A549 (cell line): ENCODE measurements around the gene CSMD2. TPM values are rescaled to one million over a fixed set of nuclear protein-coding genes. Genes with fewer than 3 reads are reported as not detected.

Experiments used
- ATAC-seq, 2 experiments: fragments of 200-7000 bp in 1 of 2; fragments of >200 bp in 1 of 2; cut with Nextera tagmentation in 1 of 2; cut with Tn5 transposase in 1 of 2; 3 replicates each; pipeline versions ENCODE4 v1.8.0 to v1.9.1; 2018 to 2020; ENCODE audit warnings: mild to moderate bottlenecking in 1 of 2, moderate library complexity in 1 of 2
- CTCF ChIA-PET: fragments of 300-600 bp; sonication (Branson Sonifier 250); formaldehyde crosslinking; extraction: SDS; loops from one replicate; lab custom pipeline; 2021; ENCODE audit warnings: antibody characterized with exemption, inconsistent platforms; lab: Yijun Ruan, JAX
- POLR2A ChIA-PET: fragments of 350-600 bp; formaldehyde crosslinking; extraction: SDS; loops from one replicate; lab custom pipeline; 2021; ENCODE audit warnings: antibody characterized with exemption, inconsistent platforms; lab: Yijun Ruan, JAX
- DNase-seq, 2 experiments: peaks; one replicate each; pipeline versions ENCODE4 v3.0.0 to v3.0.0-alpha.2; 2011 to 2016; ENCODE audit warnings: low read depth in 1 of 2, low spot score in 1 of 2
- FAIRE-seq: peaks from 2 replicates; lab custom pipeline; 2011; peaks lifted over from hg19 to GRCh38; lab: Jason Lieb, UNC
- H3K27ac ChIP-seq, 2 experiments: fragments of >200 bp; sonication (Bioruptor Twin); formaldehyde crosslinking; 3 replicates each; pipeline ENCODE4 v1.5.1; 2016 to 2017
- H3K4me1 ChIP-seq: fragments of >200 bp; sonication (Bioruptor Twin); formaldehyde crosslinking; 3 replicates; pipeline ENCODE4 v1.6.1; 2016
- H3K4me2 ChIP-seq: fragments of >200 bp; sonication (Bioruptor Twin); formaldehyde crosslinking; 3 replicates; pipeline ENCODE4 v1.6.1; 2016
- H3K4me3 ChIP-seq: fragments of >200 bp; sonication (Bioruptor Twin); formaldehyde crosslinking; 3 replicates; pipeline ENCODE4 v1.5.1; 2016
- H3K9me3 ChIP-seq: fragments of >200 bp; sonication (Bioruptor Twin); formaldehyde crosslinking; 3 replicates; pipeline ENCODE4 v1.6.1; 2016
- CBX2 ChIP-seq: fragments of 200-600 bp; sonication (generic); IDR thresholded peaks from 2 replicates; pipeline ENCODE4 v1.6.1; 2016; ENCODE audit warnings: low read depth, mild to moderate bottlenecking, borderline replicate concordance
- CBX8 ChIP-seq: fragments of 200-600 bp; sonication (generic); IDR thresholded peaks from 2 replicates; pipeline ENCODE4 v1.6.1; 2016
- CHD2 ChIP-seq: fragments of 150-350 bp; IDR thresholded peaks from 2 replicates; pipeline ENCODE4 v1.6.1; 2014; ENCODE audit warnings: low read length; ENCODE audit not compliant: partially characterized antibody
- CHD4 ChIP-seq: fragments of 200-600 bp; sonication (generic); IDR thresholded peaks from 2 replicates; pipeline ENCODE4 v1.6.1; 2016; ENCODE audit warnings: antibody characterized with exemption, mild to moderate bottlenecking, borderline replicate concordance
- EHF ChIP-seq: fragments of 250-450 bp; sonication (Bioruptor Pico); IDR thresholded peaks from 2 replicates; pipeline ENCODE4 v1.5.0; 2020; ENCODE audit warnings: mild to moderate bottlenecking
- EP300 ChIP-seq, 2 experiments: fragments of >200 bp; sonication (Bioruptor Twin); formaldehyde crosslinking; IDR thresholded peaks; 2 replicates in 1 of 2; 3 replicates in 1 of 2; pipeline ENCODE4 v1.6.1; 2016 to 2017
- FOSL2 ChIP-seq, 2 experiments: fragments of 450-650 bp in 1 of 2; fragments of >200 bp in 1 of 2; sonication (Bioruptor Twin) in 1 of 2; formaldehyde crosslinking; IDR thresholded peaks; 2 replicates each; pipeline versions ENCODE4 v1.5.0 to v1.6.1; 2016 to 2020; ENCODE audit warnings: mild to moderate bottlenecking in 1 of 2, moderate library complexity in 1 of 2
- HDAC2 ChIP-seq: fragments of 200-600 bp; sonication (generic); IDR thresholded peaks from 2 replicates; pipeline ENCODE4 v1.6.1; 2016
- HOXB13 ChIP-seq: fragments of 250-450 bp; sonication (Bioruptor Pico); IDR thresholded peaks from 2 replicates; pipeline ENCODE4 v1.5.0; 2020; ENCODE audit warnings: low read depth, mild to moderate bottlenecking, moderate library complexity
- JUN ChIP-seq, 2 experiments: fragments of >200 bp; sonication (Bioruptor Twin); formaldehyde crosslinking; IDR thresholded peaks; 2 replicates in 1 of 2; 3 replicates in 1 of 2; pipeline ENCODE4 v1.6.1; 2016 to 2017
- KDM1A ChIP-seq: fragments of 200-600 bp; sonication (generic); IDR thresholded peaks from 2 replicates; pipeline ENCODE4 v1.6.1; 2016; ENCODE audit warnings: low read depth, mild to moderate bottlenecking
- MAZ ChIP-seq: fragments of 150-350 bp; IDR thresholded peaks from 2 replicates; pipeline ENCODE4 v1.6.1; 2014; ENCODE audit warnings: antibody characterized with exemption, low read depth, low read length, borderline replicate concordance
- MYC ChIP-seq: IDR thresholded peaks from 2 replicates; pipeline ENCODE4 v1.6.1; 2012; ENCODE audit warnings: mild to moderate bottlenecking, inconsistent platforms, low read length, improper control_type of control experiment, borderline replicate concordance
- NFE2L2 ChIP-seq: fragments of 150-350 bp; conservative IDR thresholded peaks from 2 replicates; pipeline ENCODE4 v1.6.1; 2014; ENCODE audit warnings: low read length
- NPAS2 ChIP-seq: fragments of 250-450 bp; sonication (Bioruptor Pico); IDR thresholded peaks from 2 replicates; pipeline ENCODE4 v1.8.0; 2022; ENCODE audit warnings: mild to moderate bottlenecking, moderate library complexity, borderline replicate concordance
- RAD21 ChIP-seq, 2 experiments: fragments of >200 bp in 1 of 2; sonication (Bioruptor Twin) in 1 of 2; formaldehyde crosslinking in 1 of 2; IDR thresholded peaks in 1 of 2; conservative IDR thresholded peaks in 1 of 2; 2 replicates in 1 of 2; 3 replicates in 1 of 2; pipeline ENCODE4 v1.6.1; 2012 to 2018; ENCODE audit warnings: inconsistent platforms in 1 of 2
- REST ChIP-seq: fragments of 200-600 bp; sonication (generic); IDR thresholded peaks from 2 replicates; pipeline ENCODE4 v1.6.1; 2016; ENCODE audit warnings: antibody characterized with exemption, mild to moderate bottlenecking, moderate library complexity
- RNF2 ChIP-seq: fragments of 200-600 bp; sonication (generic); IDR thresholded peaks from 2 replicates; pipeline ENCODE4 v1.6.1; 2016; ENCODE audit warnings: low read depth, mild to moderate bottlenecking, antibody characterized with exemption, moderate library complexity, borderline replicate concordance
- TP53 ChIP-seq: fragments of 250-450 bp; sonication (Bioruptor Pico); IDR thresholded peaks from 2 replicates; pipeline ENCODE4 v1.5.0; 2021; ENCODE audit warnings: mild to moderate bottlenecking, moderate library complexity
- USF2 ChIP-seq: fragments of 450-650 bp; IDR thresholded peaks from 2 replicates; pipeline ENCODE4 v1.6.1; 2014; ENCODE audit warnings: antibody characterized with exemption
- ZC3H11A ChIP-seq: fragments of 450-650 bp; IDR thresholded peaks from 2 replicates; pipeline ENCODE4 v1.6.1; 2014; ENCODE audit warnings: antibody characterized with exemption, mild to moderate bottlenecking
- ZNF302 ChIP-seq: fragments of 250-450 bp; sonication (Bioruptor Pico); IDR thresholded peaks from 2 replicates; pipeline ENCODE4 v1.9.0; 2021; ENCODE audit warnings: inconsistent platforms, mild to moderate bottlenecking, moderate library complexity
- WGBS: methylation state at CpG from one replicate; pipeline ENCODE4 v1.1.6; 2017; ENCODE audit errors: missing lambda C conversion rate; 5-methylcytosine and 5-hydroxymethylcytosine counted together
- polyA plus RNA-seq, 4 experiments: library from polyadenylated mRNA; depleted of rRNA in 3 of 4; stranded (reverse); fragments of >200 nt; fragmentation: RNase III in 1 of 4; extraction: RNeasy Plus Mini Kit Qiagen cat#74134 plus additional on column Dnase treatment in 1 of 4; gene quantifications; 2 replicates in 3 of 4; 3 replicates in 1 of 4; pipeline ENCODE4 v1.2.3, GENCODE V29; 2011 to 2017

Gene CSMD2
- polyA plus RNA-seq, 2 of the 4 experiments (the other 2 are of a cell fraction) = not detected

- no peak for TF ChIP-seq USF2
- no peak for TF ChIP-seq RAD21 (conservative IDR thresholded peaks at IDR 0.05 in 1 of 2, IDR thresholded peaks at IDR 0.05 in 1 of 2)
- TF ChIP-seq KDM1A = no peak
- TF ChIP-seq ZNF302 = no peak
- TF ChIP-seq NPAS2 (CRISPR knock-in tag) = no peak
- TF ChIP-seq MAZ = no peak
- no peak for TF ChIP-seq CBX8
- no peak for TF ChIP-seq CHD4
- no peaks in the 10 kb centered on the region for H3K9me3 ChIP-seq
- ChIA-PET CTCF (no interaction called here), POLR2A (no interaction called here)
- FAIRE-seq (no peak), DNase-seq (no peak), ATAC-seq (no peak)
- no peak within 1 kb of the TSS for H3K4me3 ChIP-seq
- no peak within 1 kb of the TSS for H3K27ac ChIP-seq
- no peaks in the 10 kb centered on the region for H3K4me1 ChIP-seq
- no peak within 1 kb of the TSS for H3K4me2 ChIP-seq
- 0% methylated on average over 3 of the region's 3 CpGs for WGBS
Measured at GRCh38 chr1:33863779-33864178, 301.3 kb downstream of the CSMD2 start, which contains the start of gene HMGB4. TSS of gene HMGB4 (plus strand) at chr1:33864079. CDS start at chr1:33864192, 113 bp downstream.

DNA sequence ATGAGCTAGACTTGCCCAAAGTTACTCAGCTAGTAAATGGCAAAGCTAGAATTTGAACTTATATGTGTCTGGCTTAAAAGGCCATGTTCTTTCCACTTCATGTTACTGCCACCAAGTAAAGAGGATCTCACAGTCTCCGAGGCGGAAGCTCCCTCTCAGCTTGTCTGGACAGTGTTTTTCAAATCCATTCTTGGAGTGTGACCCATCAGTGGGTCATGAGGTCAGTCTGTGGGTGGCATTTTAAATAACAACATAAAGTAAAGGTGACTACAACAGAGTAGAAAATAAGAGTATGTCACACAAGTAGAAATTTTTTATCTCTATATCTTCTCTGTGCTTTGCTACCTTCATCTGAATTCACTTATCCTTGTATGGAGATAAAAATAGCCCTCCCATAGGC lies 304.4 kb downstream of the CSMD2 start:
- WGBS = 0% methylated on average over 2 of the region's 2 CpGs
- no peak overlapping the region for H3K27ac ChIP-seq
- no peak overlapping the region for H3K4me2 ChIP-seq
- TF ChIP-seq HDAC2 (no peak), CBX2 (no peak), TP53 (no peak), KDM1A (no peak), HOXB13 (CRISPR knock-in tag) (no peak)
- TF ChIP-seq, all 56 proteins: peak for 0
- Histone ChIP-seq H3K4me1 (no peaks in the 10 kb centered on the region), H3K4me3 (no peak overlapping the region), H3K9me3 (no peaks in the 10 kb centered on the region)
- FAIRE-seq (no peak), DNase-seq (no peak), ATAC-seq (no peak)
- POLR2A ChIA-PET = no interaction called here
- CTCF ChIA-PET = no interaction called here

- POLR2A ChIA-PET = no interaction called here
- ATAC-seq = no peak
- no peak for FAIRE-seq
- Histone ChIP-seq H3K4me1 (no peaks in the 10 kb centered on the region), H3K4me3 (no peak overlapping the region), H3K9me3 (no peaks in the 10 kb centered on the region), H3K4me2 (no peak overlapping the region), H3K27ac (no peak overlapping the region)
- 3% methylated on average over 5 of the region's 5 CpGs for WGBS
- DNase-seq = no peak
- TF ChIP-seq CHD2 = no peak
- peak; percentile 49; the same call in 1 of the 2 replicates for TF ChIP-seq REST
- CTCF ChIA-PET = interaction anchor here (1.3 kb wide), 1 partner anchor 8 kb away, joined by 3 read pairs; no protein-coding TSS in a partner anchor
Measured at GRCh38 chr1:33854091-33854490, 310.9 kb downstream of the CSMD2 start.

- no peak overlapping the region for H3K4me3 ChIP-seq
- no peaks in the 10 kb centered on the region for H3K9me3 ChIP-seq
- WGBS = no CpG with 5 or more reads among the region's 1 CpG
- ATAC-seq (no peak), FAIRE-seq (no peak), DNase-seq (no peak)
- no peak overlapping the region for H3K27ac ChIP-seq
- ChIA-PET POLR2A (no interaction called here), CTCF (no interaction called here)
- no peak overlapping the region for H3K4me2 ChIP-seq
- H3K4me1 ChIP-seq = no peaks in the 10 kb centered on the region
- no peak for TF ChIP-seq EP300 (IDR thresholded peaks at IDR 0.05)
- no peak for TF ChIP-seq NFE2L2
- TF ChIP-seq FOSL2 (IDR thresholded peaks at IDR 0.05) = no peak
- TF ChIP-seq FOSL2 (CRISPR knock-in tag; IDR thresholded peaks at IDR 0.05) = no peak
- TF ChIP-seq MYC = no peak
- TF ChIP-seq REST = no peak
- TF ChIP-seq ZNF302 = no peak
- TF ChIP-seq EHF (CRISPR knock-in tag) = no peak
- no peak for TF ChIP-seq RNF2
- TF ChIP-seq MAZ = no peak
- TF ChIP-seq ZC3H11A = no peak
- no peak for TF ChIP-seq JUN (IDR thresholded peaks at IDR 0.05)
- TF ChIP-seq TP53 = no peak
- no peak for TF ChIP-seq CHD4
- no peak for TF ChIP-seq NPAS2 (CRISPR knock-in tag)
Measured at GRCh38 chr1:33853431-33853830, 311.6 kb downstream of the CSMD2 start.
